Medulla oblongata (tissue), 1 donor: ENCODE measurements around the gene AKIRIN1.
A peak's percentile ranks its signal among the peaks of the same experiment; 100 is the strongest.
"Not testable (repeated sequence)": the region's sequence is repeated elsewhere in the genome, so short reads cannot be mapped to it uniquely, and the experiment has no call there.

Experiments used
- DNase-seq: peaks from one replicate; pipeline ENCODE4 v3.0.0-alpha.2; 2015; ENCODE audit errors: extremely low spot score

AKIRIN1 gene

DNA sequence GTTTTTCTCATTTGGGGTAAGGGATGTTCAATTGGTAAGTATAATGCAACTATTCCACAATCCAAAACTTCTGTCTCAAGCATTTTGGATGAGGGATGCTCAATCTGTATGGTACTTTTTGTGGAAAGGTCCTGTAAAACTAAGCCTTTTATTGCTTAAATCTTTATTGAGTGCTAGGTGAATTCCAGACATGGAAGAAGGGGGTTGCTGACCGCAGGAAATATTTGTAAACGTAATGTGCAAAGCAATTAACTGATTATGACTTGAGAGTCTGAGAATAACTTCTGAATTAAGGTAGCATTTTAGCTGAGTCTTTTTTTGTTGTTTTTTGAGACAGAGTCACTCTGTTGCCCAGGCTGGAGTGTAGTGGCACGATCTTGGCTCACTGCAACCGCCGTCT, 3.1 kb downstream of the AKIRIN1 start:
- no peak for DNase-seq

- peak; percentile 42 for DNase-seq
These were observed 6.2 kb downstream of the AKIRIN1 start for GRCh38 chr1:38997034-38997900.

DNA sequence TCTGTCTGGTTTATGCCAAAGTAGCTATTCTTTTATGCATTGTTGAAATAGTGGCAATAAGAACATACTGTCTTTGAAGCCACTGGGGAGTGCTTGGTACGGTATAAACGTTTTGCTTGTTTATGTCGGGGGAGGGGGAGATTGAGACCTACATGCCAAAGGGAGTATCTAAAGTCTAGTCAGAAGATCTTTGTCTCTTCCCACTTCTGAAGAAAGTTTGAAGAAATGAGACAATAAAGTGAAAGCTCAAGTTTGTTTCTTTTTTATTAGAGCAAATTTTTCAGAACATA, 6.8 kb downstream of the AKIRIN1 start:
- DNase-seq, result peak; percentile 45

- no peak for DNase-seq
These were observed 10.7 kb downstream of the AKIRIN1 start for GRCh38 chr1:39001516-39002421.

DNA sequence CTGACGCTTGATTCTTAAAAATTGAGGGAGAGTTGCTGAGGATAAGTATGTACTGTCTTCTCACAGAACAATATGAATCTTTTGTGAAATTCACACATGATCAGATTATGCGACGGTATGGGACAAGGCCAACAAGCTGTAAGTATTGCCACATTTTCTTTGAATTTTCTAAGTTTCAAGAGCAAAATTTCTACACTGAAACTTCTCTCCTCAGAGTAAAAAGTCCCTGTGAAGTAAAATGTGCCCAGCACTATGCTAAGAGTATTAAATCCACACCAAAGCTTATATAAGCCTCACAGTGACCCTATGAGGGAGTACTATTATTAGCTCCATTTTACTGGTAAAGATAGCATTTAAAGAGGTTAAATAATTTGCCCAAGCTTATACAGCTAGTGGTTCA, 12.2 kb downstream of the AKIRIN1 start:
- DNase-seq, result no peak

- DNase-seq, result no peak
These were observed 12.7 kb downstream of the AKIRIN1 start for GRCh38 chr1:39003794-39004193.

DNA sequence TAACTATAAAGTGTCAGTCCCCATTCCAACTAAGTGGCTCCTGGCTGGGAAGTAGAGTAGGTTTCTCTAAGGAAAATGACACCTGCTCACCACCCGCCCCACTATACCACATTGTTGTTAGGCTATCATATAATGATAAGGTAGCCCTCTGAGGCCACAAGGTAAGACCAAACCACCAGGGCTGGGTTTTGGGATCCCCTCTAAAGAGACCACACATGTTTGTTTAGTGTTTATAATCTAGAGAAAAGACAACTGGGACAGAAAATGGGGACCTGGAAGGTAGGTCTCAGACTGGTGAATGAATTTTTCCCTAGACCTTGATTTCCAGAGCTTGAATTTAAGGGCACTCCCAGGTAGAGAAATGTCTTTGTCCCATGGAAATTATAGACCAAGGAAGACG, 15.2 kb downstream of the AKIRIN1 start:
- DNase-seq, result no peak

GRCh38 chr1:39006726-39007645, 15.9 kb downstream of the AKIRIN1 start:
- no peak for DNase-seq

- DNase-seq, result not testable (repeated sequence)
These were observed 23.9 kb downstream of the AKIRIN1 start for GRCh38 chr1:39014956-39015355.

- no peak for DNase-seq
These were observed 25.6 kb downstream of the AKIRIN1 start for GRCh38 chr1:39016604-39017171.

- DNase-seq, result no peak
These were observed 26.2 kb downstream of the AKIRIN1 start for GRCh38 chr1:39017266-39017665.

- not testable (repeated sequence) for DNase-seq
These were observed 29.4 kb downstream of the AKIRIN1 start for GRCh38 chr1:39020494-39020893.

DNA sequence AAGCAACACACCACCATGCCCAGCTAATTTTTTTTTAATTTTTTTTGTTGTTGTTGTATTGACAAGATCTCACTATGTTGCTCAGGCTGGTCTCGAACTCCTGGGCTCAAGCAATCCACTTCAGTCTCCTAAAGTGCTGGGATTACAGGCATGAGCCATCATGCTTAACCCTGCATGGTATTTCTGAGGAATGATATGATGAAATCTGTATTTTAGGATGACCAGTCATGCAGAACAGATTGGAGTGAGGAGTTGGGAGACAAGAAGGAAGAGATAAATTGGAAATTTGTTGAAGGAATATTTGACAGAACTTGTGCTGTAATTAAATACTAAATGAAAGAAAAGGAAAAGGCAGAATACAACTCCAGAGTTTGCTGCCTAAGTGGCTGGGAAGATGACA, 30.4 kb downstream of the AKIRIN1 start:
- DNase-seq, result no peak

GRCh38 chr1:39023140-39023539, 32.1 kb downstream of the AKIRIN1 start:
- DNase-seq, result no peak

GRCh38 chr1:39026051-39026865, 35.2 kb downstream of the AKIRIN1 start, which contains the start of gene NDUFS5:
TSS of gene NDUFS5 (plus strand) at chr1:39026350. CDS start at chr1:39028725, 2,375 bp downstream.
- DNase-seq, result peak; percentile 88

DNA sequence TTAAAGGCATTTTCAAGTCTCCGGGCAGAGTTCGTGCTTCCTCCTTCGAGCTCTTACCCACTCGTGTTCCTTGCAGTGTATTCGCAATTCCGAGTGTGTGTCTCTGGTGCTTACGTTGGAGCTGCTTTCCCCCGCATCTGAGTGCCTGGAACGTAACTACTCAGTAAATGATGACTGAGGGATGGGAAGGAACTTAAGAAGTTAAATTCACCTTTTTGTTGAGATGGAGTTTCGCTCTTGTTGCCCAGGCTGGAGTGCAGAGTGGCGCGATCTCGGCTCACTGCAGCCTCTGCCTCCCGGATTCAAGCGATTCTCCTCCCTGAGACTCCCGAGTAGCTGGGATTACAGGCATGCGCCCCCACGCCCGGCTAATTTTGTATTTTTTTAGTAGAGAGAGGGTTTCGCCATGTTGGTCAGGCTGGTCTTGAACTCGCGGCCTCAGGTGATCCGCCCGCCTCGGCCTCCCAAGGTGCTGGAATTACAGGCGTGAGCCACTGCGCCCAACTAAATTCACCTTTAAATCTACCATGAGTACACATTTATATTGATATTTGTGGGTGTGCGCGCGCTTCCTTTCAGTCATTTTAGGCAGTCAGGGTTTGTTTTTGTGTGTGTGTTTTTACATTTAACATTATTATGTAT, 35.9 kb downstream of the AKIRIN1 start:
- DNase-seq, result no peak

DNA sequence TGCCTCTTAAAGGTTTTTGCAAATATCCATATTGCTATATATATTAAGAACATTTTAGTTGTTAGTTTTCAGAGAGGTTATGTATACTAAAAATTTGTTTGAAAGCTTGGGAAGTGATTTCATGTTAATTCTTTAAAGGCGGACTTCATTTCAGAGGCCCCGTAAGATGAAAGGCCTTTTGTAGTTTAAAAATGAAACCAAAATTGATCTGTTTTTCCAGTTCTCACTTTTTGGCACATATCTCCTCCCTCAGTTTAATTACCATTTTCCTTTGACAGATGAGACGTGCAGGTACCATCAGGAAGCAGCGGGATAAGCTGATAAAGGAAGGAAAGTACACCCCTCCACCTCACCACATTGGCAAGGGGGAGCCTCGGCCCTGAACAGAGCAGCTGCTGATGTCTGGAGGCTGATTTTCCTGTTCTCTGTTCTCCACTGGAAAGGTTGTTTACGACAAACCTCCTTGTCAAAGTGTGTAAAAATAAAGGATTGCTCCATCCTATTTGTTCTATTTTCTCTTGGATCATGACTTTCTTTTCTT, 43.1 kb downstream of the AKIRIN1 start:
- no peak for DNase-seq

DNA sequence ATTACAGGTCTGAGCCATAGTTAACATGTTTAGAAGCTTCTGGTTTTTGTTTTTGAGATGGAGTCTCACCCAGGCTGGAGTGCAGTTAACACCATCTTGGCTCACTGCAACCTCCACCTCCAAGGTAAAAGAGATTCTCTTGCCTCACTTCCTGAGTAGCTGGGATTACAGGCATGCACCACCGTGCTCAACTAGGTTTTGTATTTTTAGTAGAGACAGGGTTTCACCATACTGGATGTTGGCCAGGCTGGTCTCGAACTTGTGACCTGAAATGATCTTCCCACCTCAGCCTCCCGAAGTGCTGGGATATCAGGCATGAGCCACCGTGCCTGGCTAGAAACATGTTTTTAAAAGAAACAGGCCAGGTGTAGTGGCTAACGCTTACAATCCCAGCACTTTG, 45.6 kb downstream of the AKIRIN1 start:
- no peak for DNase-seq

DNA sequence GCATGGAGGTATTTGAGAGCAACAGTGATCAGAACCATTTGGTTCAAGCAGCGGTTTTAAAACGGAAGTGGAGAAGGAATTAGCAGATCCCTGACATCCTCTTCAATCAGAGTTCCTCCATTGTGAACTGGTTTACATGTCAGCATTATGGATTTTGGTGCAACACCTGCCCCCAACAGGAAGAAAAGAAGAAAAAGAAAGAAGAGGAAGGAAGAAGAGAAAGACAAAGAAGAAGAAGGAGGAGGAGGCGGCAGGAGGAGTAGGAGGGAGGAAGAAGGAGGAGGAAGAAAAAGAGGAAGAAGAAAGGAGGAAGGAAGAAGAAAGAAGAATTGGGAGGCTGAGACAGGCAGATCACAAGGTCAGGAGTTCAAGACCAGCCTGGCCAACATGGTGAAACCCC, 52.4 kb downstream of the AKIRIN1 start:
- no peak for DNase-seq

- DNase-seq, result no peak
These were observed 53.7 kb downstream of the AKIRIN1 start for GRCh38 chr1:39044762-39045161.
